Suprapubic skin (tissue), 4 donors: ENCODE results near the gene OSBPL2. TPM values are rescaled to one million over a fixed set of nuclear protein-coding genes. Genes with fewer than 3 reads are reported as not detected.

Experiments used
- DNase-seq, 2 donors: peaks; one replicate each; pipeline ENCODE4 v3.0.0-alpha.2; 2019; ENCODE audit warnings: low spot score in 2 of 2
- H3K27ac ChIP-seq: fragments of 200-600 bp; sonication (generic); one replicate; pipeline ENCODE4 v1.5.1; 2019
- H3K27me3 ChIP-seq: fragments of 200-600 bp; sonication (generic); one replicate; pipeline ENCODE4 v1.5.1; 2019
- H3K36me3 ChIP-seq: fragments of 200-600 bp; sonication (generic); one replicate; pipeline ENCODE4 v1.5.1; 2019
- H3K4me1 ChIP-seq: fragments of 200-600 bp; sonication (generic); one replicate; pipeline ENCODE4 v1.5.1; 2019
- H3K4me3 ChIP-seq: fragments of 200-600 bp; sonication (generic); one replicate; pipeline ENCODE4 v1.5.1; 2019; ENCODE audit warnings: mild to moderate bottlenecking
- H3K9me3 ChIP-seq: fragments of 200-600 bp; sonication (generic); one replicate; pipeline ENCODE4 v1.5.1; 2019
- EP300 ChIP-seq: sonication (generic); formaldehyde crosslinking; IDR thresholded peaks from one replicate; pipeline ENCODE4 v1.6.1; 2017; ENCODE audit warnings: antibody characterized with exemption
- POLR2A ChIP-seq, 2 donors: fragments of 450-650 bp; IDR thresholded peaks; one replicate each; pipeline ENCODE4 v1.6.1; 2017; ENCODE audit warnings: antibody characterized with exemption in 2 of 2, mild to moderate bottlenecking in 2 of 2, moderate library complexity in 2 of 2
- POLR2AphosphoS5 ChIP-seq, 3 donors: sonication (generic); formaldehyde crosslinking; IDR thresholded peaks; one replicate each; pipeline ENCODE4 v1.6.1; 2017; ENCODE audit warnings: antibody characterized with exemption in 3 of 3
- WGBS: methylation state at CpG from one replicate; pipeline ENCODE4 v1.1.5; 2018; 5-methylcytosine and 5-hydroxymethylcytosine counted together
- total RNA-seq, 4 donors: library from RNA; depleted of rRNA; stranded (reverse); fragments of >200 nt; gene quantifications; one replicate each; pipeline ENCODE4 v1.1.0, GENCODE V29; 2016
- TF ChIP-seq, protein P1 (sequence below), 2 donors: fragments of 200-600 bp in 1 of 2; fragments of 450-650 bp in 1 of 2; sonication (generic) in 1 of 2; IDR thresholded peaks; one replicate each; pipeline ENCODE4 v1.5.1; 2016 to 2019; ENCODE audit warnings: antibody characterized with exemption in 2 of 2, mild to moderate bottlenecking in 1 of 2, moderate library complexity in 1 of 2

OSBPL2 gene
- total RNA-seq, 4 donors from 2014 or later, result 78.1 to 132 (median 84.0) TPM

DNA sequence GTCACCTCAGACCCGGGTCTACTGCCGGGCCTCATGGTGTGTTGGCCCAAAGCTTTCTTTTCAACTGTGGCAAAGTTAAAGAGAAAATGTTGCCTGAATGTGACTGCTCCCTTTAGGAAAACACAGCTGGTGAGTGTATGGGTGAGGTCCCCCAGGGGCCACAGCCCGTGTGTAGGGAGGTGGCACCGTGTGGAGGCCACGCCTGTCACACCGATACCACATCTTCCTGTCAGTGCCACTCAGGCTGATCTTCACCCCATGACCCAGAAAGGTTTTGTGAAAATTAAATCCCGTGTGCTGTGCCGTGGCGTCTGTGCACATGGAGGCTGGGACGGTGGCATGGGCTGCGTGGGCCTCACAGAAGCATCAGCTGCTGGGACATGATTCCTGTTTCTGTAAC, 53.8 kb downstream of the OSBPL2 start:
- no peak overlapping the region for H3K4me3 ChIP-seq
- DNase-seq, result no peak
- WGBS, result 79% methylated on average over 10 of the region's 11 CpGs
- peaks cover 16% of the 10 kb centered on the region for H3K4me1 ChIP-seq
- no peaks in the 10 kb centered on the region for H3K27me3 ChIP-seq
- H3K9me3 ChIP-seq, result no peaks in the 10 kb centered on the region
- no peak for TF ChIP-seq EP300
- TF ChIP-seq, protein P1, sequence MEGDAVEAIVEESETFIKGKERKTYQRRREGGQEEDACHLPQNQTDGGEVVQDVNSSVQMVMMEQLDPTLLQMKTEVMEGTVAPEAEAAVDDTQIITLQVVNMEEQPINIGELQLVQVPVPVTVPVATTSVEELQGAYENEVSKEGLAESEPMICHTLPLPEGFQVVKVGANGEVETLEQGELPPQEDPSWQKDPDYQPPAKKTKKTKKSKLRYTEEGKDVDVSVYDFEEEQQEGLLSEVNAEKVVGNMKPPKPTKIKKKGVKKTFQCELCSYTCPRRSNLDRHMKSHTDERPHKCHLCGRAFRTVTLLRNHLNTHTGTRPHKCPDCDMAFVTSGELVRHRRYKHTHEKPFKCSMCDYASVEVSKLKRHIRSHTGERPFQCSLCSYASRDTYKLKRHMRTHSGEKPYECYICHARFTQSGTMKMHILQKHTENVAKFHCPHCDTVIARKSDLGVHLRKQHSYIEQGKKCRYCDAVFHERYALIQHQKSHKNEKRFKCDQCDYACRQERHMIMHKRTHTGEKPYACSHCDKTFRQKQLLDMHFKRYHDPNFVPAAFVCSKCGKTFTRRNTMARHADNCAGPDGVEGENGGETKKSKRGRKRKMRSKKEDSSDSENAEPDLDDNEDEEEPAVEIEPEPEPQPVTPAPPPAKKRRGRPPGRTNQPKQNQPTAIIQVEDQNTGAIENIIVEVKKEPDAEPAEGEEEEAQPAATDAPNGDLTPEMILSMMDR (IDR thresholded peaks at IDR 0.05), result no peak
- TF ChIP-seq POLR2A (IDR thresholded peaks at IDR 0.05), result no peak
- TF ChIP-seq POLR2AphosphoS5 (IDR thresholded peaks at IDR 0.05), result no peak
- H3K36me3 ChIP-seq, result peaks cover 73% of the 10 kb centered on the region
- no peak overlapping the region for H3K27ac ChIP-seq

DNA sequence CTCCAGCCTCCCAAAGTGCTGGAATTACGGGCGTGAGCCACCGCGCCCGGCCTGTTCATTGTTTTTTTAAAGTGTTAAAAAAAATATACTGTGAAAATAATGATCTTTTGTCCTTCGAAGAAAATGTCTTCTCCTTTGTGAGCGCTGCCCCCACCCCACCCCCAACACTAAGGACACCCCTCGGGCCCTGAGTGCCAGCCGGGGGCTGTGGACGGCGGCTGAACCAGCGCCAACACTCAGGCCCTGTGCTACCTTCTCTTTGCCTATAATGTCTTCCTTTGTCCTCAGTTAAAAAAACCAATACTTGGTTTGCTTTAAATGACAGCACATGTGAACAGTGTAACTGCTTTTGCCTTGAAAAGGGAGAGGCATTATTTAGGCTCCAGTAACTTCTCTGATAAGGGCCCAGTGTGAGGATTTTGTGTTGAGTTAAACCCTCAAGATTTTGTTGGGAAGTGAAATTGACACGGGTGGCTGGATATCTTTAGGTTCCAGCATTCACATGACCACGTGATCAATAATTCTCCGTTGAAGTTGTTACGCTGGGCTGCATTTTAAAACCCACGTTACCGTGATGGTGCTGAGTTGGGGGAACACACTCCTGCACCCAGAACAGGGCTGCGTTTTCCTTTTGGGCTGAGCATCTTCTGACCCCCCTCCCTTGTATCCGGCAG, 54.9 kb downstream of the OSBPL2 start:
- 89% methylated on average over 20 of the region's 20 CpGs for WGBS
- no peak overlapping the region for H3K27ac ChIP-seq
- no peak overlapping the region for H3K4me3 ChIP-seq
- peaks cover 4% of the 10 kb centered on the region for H3K4me1 ChIP-seq
- no peak for DNase-seq
- H3K9me3 ChIP-seq, result no peaks in the 10 kb centered on the region
- no peaks in the 10 kb centered on the region for H3K27me3 ChIP-seq
- peaks cover 78% of the 10 kb centered on the region for H3K36me3 ChIP-seq
- TF ChIP-seq POLR2A (IDR thresholded peaks at IDR 0.05), result no peak
- TF ChIP-seq, protein P1 (IDR thresholded peaks at IDR 0.05), result no peak
- no peak for TF ChIP-seq EP300
- TF ChIP-seq POLR2AphosphoS5 (IDR thresholded peaks at IDR 0.05), result no peak

DNA sequence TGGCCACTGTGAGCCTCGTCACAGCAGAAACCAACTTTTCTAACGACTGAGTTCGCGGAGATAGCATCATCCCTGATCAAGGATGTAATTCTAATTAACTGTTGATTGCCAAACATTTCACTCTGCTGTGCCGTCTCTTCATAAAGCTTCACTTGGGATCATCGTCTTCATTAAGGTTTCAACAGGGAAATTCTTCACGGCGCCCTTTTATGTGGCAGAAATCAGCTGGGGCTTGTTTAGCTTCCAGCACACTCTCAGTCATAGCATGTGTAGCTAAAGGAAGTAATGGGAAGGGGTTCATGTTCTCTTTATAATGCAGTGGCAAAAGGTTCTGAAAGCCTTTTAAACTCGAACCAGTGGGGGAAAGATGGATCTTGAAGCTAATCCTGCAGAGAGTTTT, 55.6 kb downstream of the OSBPL2 start:
- Histone ChIP-seq H3K36me3 (peaks cover 80% of the 10 kb centered on the region), H3K4me1 (no peaks in the 10 kb centered on the region), H3K4me3 (no peak overlapping the region), H3K9me3 (no peaks in the 10 kb centered on the region), H3K27ac (no peak overlapping the region), H3K27me3 (no peaks in the 10 kb centered on the region)
- 88% methylated on average over 9 of the region's 9 CpGs for WGBS
- DNase-seq, result no peak
- TF ChIP-seq POLR2AphosphoS5 (IDR thresholded peaks at IDR 0.05) (no peak), EP300 (no peak), POLR2A (IDR thresholded peaks at IDR 0.05) (no peak)
- TF ChIP-seq, protein P1 (IDR thresholded peaks at IDR 0.05), result no peak

DNA sequence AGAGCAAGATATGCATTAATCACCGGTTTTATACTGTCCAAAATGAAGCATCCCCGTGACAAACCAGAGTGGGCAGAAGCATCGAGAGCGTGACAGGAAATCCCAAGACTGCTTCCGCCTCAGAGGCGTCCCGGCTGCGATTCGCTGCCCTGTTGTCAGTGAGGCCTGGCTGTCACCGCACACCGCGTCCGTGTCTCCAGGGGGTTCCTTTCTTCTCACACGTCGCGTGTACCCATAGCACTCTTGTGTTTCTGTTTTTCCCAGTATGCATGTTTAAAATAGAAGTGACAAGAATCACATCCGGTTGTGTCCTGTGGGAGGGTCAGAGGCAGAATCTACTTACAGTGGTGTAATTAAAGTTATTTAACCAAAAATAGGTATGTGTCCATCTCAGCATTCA, 56.2 kb downstream of the OSBPL2 start:
- Histone ChIP-seq H3K9me3 (no peaks in the 10 kb centered on the region), H3K4me3 (no peak overlapping the region), H3K27me3 (no peaks in the 10 kb centered on the region), H3K4me1 (no peaks in the 10 kb centered on the region), H3K27ac (no peak overlapping the region), H3K36me3 (peaks cover 76% of the 10 kb centered on the region)
- WGBS, result 83% methylated on average over 17 of the region's 17 CpGs
- DNase-seq, result no peak
- TF ChIP-seq POLR2A (IDR thresholded peaks at IDR 0.05), result no peak

DNA sequence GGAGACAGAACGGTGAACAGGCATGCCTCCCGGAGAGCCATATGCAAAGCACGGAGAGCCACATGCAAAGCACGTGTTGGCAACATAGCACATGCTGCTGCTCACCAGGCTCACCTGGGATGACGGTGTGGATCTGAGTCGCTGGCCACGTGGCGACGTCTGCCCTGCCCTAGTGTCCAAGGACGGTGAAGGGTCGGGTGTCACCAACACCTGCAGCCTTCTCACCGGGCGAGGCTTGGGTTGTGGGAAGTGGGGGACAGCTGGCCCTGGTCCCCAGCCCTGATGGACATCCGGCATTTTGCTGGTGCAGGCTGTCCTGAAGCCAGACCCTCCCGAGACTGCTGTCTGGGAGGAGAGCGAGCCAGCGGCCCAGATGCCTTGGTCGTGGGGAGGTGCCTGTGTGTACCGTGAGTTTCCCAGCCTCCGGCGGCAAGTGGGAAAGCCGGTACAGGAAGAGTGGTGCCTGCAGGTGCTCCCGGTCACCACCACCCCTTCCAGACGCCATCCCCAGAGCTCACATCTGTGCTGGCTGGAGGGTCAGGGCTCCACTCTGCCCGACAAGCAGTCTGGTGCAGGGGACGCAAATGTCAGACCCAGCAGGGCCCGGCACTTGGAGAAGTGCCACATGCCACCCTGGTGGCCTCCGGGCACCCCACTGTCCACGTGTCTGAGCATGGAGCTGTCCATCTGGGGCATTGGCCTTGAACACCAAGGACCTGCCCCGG, 58.6 kb downstream of the OSBPL2 start:
- Histone ChIP-seq H3K4me1 (no peaks in the 10 kb centered on the region), H3K27me3 (no peaks in the 10 kb centered on the region), H3K4me3 (no peak overlapping the region), H3K27ac (peak overlapping the region; percentile 4), H3K36me3 (peaks cover 58% of the 10 kb centered on the region), H3K9me3 (no peaks in the 10 kb centered on the region)
- 76% methylated on average over 18 of the region's 30 CpGs for WGBS
- no peak for DNase-seq
- TF ChIP-seq, protein P1 (IDR thresholded peaks at IDR 0.05), result no peak
- TF ChIP-seq POLR2AphosphoS5 (IDR thresholded peaks at IDR 0.05) (no peak), POLR2A (IDR thresholded peaks at IDR 0.05) (no peak), EP300 (no peak)
